Measurements from ENCODE around the gene UBE3A. TPM values are rescaled to one million over a fixed set of nuclear protein-coding genes. Genes with fewer than 3 reads are reported as not detected.
A peak's percentile ranks its signal among the peaks of the same experiment; 100 is the strongest.
"Not testable (repeated sequence)": the region's sequence is repeated elsewhere in the genome, so short reads cannot be mapped to it uniquely, and the experiment has no call there.

Gene UBE3A
- total RNA-seq, 1 donor from 2014 or later = 99.9 TPM

DNA sequence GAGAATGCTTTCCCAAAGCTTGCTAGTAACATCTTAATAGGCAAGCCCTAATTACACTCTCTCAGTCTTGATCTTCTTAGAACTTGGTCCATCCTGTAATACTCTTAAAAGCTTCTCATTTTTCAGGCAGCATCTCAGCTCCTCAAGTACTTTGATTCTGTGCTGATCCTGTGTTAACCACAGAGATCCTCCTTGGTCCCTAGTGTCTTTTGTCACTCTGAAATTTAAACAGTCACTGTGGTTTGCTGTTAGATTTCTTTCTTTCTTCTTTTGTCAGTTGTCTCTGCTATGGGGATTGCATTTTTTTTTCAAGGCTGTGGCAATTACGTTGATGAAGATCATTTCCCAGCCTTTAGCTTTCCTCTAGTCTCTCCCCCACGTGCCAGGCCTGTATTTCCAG is 26.0 kb upstream of the UBE3A start:
- no peaks in the 10 kb centered on the region for H3K9me3 Mint-ChIP-seq
- H3K4me3 Mint-ChIP-seq = no peak overlapping the region
- H3K4me1 Mint-ChIP-seq = no peaks in the 10 kb centered on the region
- H3K27me3 Mint-ChIP-seq (ENCODE audit: low read depth) = no peaks in the 10 kb centered on the region
- no peak for DNase-seq (ENCODE audit: low read depth, low spot score)
- no peak for TF ChIP-seq CTCF (conservative IDR thresholded peaks at IDR 0.05)
- peak overlapping the region; percentile 30 for H3K27ac Mint-ChIP-seq (ENCODE audit: unreplicated experiment)
- no peaks in the 10 kb centered on the region for H3K36me3 Mint-ChIP-seq (ENCODE audit: low read depth)

- no peak for TF ChIP-seq CTCF (conservative IDR thresholded peaks at IDR 0.05)
- H3K9me3 Mint-ChIP-seq = no peaks in the 10 kb centered on the region
- no peaks in the 10 kb centered on the region for H3K36me3 Mint-ChIP-seq (ENCODE audit: low read depth)
- no peak overlapping the region for H3K27ac Mint-ChIP-seq (ENCODE audit: unreplicated experiment)
- no peaks in the 10 kb centered on the region for H3K4me1 Mint-ChIP-seq
- no peak overlapping the region for H3K4me3 Mint-ChIP-seq
- H3K27me3 Mint-ChIP-seq (ENCODE audit: low read depth) = no peaks in the 10 kb centered on the region
- no peak for DNase-seq (ENCODE audit: low read depth, low spot score)
Measured at GRCh38 chr15:25464383-25464782, 25.6 kb upstream of the UBE3A start.

- Mint-ChIP-seq H3K27me3 (ENCODE audit: low read depth) (no peaks in the 10 kb centered on the region), H3K4me1 (no peaks in the 10 kb centered on the region), H3K36me3 (ENCODE audit: low read depth) (peaks cover 2% of the 10 kb centered on the region), H3K4me3 (no peak overlapping the region), H3K27ac (ENCODE audit: unreplicated experiment) (no peak overlapping the region), H3K9me3 (peaks cover 5% of the 10 kb centered on the region)
- TF ChIP-seq CTCF (conservative IDR thresholded peaks at IDR 0.05) = no peak
- DNase-seq (ENCODE audit: low read depth, low spot score) = no peak
Measured at GRCh38 chr15:25456196-25456595, 17.4 kb upstream of the UBE3A start.

DNA sequence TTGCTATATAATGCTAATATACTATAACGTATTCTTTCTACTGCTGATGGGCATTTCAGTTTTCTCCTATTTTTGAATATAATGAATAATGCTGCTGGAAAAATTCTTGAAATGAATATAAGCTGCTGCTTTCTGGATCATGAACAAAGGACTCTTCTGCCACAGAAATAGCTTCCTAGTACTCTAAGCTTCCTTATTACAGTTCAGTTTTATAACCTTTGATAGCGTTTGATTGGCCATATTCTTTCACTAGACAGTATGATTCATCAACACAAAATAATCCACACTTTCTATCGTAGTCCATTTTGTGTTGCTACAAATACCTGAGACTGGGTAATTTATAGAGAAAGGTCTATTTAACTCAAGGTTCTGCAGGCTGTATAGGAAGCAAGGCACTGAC is 16.4 kb upstream of the UBE3A start:
- H3K27me3 Mint-ChIP-seq (ENCODE audit: low read depth) = no peaks in the 10 kb centered on the region
- no peak overlapping the region for H3K27ac Mint-ChIP-seq (ENCODE audit: unreplicated experiment)
- peaks cover 10% of the 10 kb centered on the region for H3K9me3 Mint-ChIP-seq
- TF ChIP-seq CTCF (conservative IDR thresholded peaks at IDR 0.05) = no peak
- no peak overlapping the region for H3K4me3 Mint-ChIP-seq
- H3K36me3 Mint-ChIP-seq (ENCODE audit: low read depth) = peaks cover 4% of the 10 kb centered on the region
- H3K4me1 Mint-ChIP-seq = no peaks in the 10 kb centered on the region
- DNase-seq (ENCODE audit: low read depth, low spot score) = no peak

DNA sequence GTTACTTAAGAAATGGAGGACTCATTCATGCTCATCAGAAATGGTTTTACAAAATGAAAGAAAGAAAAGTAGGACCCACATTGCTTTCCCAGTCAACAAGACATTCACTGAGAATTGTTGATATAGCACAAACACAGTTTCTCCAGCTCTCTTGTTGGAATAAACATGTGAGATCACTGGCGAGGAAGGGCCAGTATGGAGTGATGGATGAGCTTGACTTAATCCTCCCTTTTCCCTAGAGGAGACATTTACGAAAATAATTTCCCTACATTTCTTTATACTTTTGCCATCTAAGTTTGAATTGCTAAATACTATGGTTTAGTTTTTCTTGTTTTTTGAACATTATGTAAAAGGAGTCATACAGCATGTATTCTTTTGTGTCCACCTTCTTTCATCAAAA is 15.9 kb upstream of the UBE3A start:
- no peaks in the 10 kb centered on the region for H3K4me1 Mint-ChIP-seq
- DNase-seq (ENCODE audit: low read depth, low spot score) = no peak
- no peaks in the 10 kb centered on the region for H3K27me3 Mint-ChIP-seq (ENCODE audit: low read depth)
- no peak overlapping the region for H3K27ac Mint-ChIP-seq (ENCODE audit: unreplicated experiment)
- TF ChIP-seq CTCF (conservative IDR thresholded peaks at IDR 0.05) = no peak
- H3K4me3 Mint-ChIP-seq = no peak overlapping the region
- peaks cover 9% of the 10 kb centered on the region for H3K36me3 Mint-ChIP-seq (ENCODE audit: low read depth)
- peaks cover 14% of the 10 kb centered on the region for H3K9me3 Mint-ChIP-seq

GRCh38 chr15:25453246-25453645 is 14.4 kb upstream of the UBE3A start:
- H3K27me3 Mint-ChIP-seq (ENCODE audit: low read depth); H3K36me3 Mint-ChIP-seq (ENCODE audit: low read depth); H3K4me1 Mint-ChIP-seq; H3K27ac Mint-ChIP-seq (ENCODE audit: unreplicated experiment); H3K4me3 Mint-ChIP-seq; DNase-seq (ENCODE audit: low read depth, low spot score): not testable (repeated sequence)
- H3K9me3 Mint-ChIP-seq = peaks cover 14% of the 10 kb centered on the region

Measured in neural crest cell (in vitro differentiated cells).